GM21576 (cell line): ENCODE measurements around the gene S100A4.
"Not testable (repeated sequence)": the region's sequence is repeated elsewhere in the genome, so short reads cannot be mapped to it uniquely, and the experiment has no call there.

ENCODE experiments used
- ATAC-seq: cut with Tn5 transposase; IDR thresholded peaks from one replicate; pipeline ENCODE4 v1.9.1; 2021; ENCODE audit warnings: mild to moderate bottlenecking, moderate library complexity; ENCODE audit not compliant: unreplicated experiment

Gene S100A4

DNA sequence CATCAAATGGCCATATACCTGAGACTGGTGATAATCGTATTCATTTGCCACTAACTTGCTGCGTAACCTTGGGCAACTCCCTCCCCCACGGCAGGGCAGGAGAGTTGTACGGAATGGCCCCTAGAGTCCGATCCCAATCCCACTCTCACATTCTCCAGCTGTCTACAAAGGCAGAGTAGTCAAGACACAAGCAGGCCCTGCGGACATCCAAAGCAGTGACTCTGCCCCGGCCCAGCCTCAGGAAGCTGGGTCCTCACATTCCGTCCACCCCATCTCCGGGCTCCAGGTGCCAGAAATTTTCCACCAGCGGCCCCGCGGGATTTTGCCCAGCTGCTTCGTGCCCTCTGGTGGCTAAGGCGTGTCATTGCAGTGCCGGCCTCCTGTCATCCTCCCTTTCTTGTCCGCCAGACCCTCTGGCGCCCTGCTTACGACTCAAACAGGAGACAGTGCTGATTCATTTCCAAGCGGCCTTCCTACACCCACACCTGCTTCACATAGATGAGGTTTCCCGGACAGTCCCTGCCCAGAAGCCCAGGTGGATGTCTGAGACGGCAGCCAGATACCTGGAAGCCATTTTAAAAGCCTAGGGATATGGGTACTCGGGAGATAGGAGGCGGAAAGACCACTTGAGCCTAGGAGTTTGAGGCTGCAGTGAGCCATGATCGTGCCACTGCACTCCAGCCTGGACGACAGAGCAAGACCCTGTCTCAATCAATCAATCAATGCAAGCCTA is 22.9 kb upstream of the S100A4 start:
- ATAC-seq, result no peak

DNA sequence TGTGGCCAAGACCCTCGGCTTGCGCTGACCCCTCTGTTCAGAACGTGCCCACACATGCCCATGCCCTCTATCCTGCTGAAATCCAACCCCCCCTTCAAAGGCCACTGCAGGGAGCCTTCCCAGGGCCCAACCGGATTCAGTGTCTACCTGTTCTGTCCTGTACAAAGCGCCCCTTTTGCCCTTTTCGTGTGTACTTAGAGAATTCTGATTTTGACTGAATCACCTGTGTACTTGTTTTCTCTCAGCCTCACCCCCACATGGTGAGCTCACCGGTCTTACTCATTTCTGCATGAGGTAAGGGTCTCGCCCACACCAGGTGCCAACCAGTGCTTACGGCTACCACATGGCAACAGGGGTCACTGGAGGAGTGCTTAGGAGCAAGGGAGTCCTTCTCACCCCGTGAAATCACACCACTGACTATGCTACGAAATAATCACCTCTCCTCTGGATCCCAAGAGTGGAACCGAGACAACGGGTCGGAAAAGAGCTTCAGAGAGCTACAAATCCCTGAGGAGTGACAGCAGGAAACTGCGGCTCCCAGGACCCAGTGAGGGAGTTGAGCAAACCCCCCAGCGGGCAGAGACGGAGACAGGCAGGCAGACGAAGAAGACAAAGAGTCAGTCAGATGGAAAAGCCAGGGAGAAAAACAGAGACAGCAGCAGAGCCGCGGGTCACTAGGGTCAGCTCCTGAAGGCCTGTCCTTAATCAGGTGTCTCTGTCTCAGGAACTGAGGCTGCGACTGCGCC is 22.2 kb upstream of the S100A4 start:
- no peak for ATAC-seq

DNA sequence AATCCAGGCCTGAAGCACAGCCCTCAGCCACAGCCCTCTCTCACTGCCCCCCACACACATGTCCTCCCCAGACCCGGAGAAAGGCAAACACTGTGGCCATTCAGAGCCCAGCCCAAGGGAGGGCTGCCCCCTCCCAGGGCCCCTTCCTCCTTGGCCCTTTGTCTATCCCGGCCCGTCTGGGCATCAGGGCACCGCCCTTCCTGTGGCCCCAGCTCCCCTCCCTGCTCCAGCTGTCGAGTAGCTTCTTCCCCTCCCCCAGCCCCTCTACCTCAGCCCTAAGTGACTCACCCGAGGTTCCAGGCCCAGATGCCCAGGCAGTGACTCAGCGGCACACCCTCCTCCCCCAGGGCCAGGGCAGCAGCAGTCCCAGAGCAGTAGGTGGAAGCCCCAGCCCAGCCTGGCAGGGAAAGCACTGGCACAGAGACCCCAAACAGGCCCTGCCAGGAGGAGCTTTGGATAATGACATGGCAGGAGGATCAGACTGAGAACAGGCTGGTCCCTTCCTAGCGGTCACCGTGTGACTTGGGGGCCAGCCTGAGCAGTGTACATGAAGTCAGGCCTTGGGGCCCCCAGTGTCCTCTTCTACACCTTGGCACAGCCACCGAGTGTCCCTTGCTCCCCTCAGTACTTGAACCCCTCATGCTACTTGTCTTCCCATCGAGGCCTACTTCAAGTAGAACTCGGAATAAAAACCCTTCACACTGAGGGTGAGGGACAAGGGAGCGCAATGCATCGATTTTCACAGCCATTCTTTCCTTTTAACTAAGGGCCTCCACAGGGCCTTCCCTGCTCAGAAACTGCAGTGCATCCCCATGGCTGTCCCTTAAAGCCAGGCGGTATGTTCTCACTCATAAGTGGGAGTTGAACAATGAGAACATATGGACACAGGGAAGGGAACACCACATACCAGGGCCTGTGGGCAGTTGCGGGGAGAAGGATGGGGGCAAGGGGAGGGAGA is 21.1 kb upstream of the S100A4 start:
- ATAC-seq, result no peak

DNA sequence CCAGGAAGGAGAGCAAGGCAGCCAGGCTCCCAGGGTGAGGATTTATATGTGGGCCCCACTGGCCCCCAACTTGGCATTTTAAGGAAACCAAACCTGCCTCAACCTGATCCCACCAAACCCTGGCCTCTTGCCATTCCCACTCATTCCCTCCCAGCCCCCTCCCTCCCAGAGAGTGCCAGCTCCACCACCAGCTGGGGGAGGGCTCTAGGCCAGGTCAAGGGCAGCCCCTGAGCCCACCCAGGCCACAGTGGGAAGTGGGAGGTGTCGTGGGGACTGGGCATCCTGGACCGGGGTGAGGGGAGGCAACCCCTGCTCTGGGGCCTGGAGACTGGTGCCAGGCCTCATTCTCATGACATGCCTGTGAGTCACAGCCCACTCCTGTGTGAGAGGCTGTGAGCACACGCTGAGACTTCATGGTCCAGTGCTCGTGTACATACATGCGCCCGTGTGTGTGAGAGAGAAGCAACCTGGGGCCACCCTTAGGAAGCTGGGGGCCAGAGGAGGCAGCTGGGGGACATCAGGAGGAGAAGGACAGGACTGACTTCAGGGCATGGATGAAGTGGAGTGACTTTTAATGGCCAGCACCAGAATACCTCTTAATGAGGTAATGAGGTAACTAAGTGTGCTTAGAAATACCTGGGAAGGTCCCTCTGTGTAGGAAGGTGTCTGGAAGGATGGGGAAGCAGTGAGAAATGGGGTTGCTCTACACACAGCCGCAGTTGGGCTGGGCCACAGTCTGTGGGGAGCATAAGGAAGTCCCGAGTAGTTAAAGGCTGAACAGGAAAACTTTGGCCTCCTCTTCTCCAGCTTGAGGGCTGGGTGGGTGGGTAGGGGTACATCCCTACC is 20.1 kb upstream of the S100A4 start, which contains the start of gene S100A2:
Gene S100A2, minus strand, starts transcription at position 316 of the 846 bp plus-strand sequence. CDS start 1,967 bp downstream, outside the sequence.
- no peak for ATAC-seq

DNA sequence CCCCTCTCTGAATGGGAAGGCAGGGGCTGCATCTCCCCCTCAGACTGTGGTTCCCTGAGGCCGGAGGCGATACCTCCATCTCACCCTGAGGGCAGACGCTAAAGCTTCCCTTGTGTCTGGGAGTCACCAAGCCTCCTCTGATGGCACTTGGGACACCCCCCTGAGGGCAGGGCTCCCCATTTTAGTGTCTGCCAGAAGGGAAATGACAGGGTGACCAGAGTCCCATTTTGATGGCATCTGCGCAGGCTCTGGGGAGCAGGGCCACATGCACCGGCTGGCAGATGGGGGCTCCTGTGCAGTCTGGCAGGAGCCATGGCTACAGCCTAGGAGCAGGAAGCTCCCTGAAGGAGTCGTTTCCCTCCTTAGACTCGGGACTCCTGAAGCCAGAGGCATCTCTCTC is 18.4 kb upstream of the S100A4 start:
- ATAC-seq, result no peak

DNA sequence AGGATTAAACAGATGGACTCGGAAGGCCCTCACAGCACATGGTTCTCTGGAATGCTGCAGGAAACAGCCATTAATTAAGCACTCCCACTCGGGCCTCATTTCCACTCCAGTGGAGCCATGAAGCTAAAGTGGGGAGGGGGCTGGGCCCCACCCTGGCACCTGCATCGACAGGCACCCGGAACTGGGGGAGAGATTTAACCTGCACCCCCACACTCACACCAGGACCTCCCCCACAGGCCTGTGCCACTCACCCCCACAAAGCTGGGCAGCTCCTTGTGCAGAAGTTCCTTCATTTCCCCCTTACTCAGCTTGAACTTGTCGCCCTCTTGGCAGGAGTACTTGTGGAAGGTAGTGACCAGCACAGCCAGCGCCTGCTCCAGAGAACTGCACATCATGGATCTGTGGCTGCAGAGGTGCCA is 17.9 kb upstream of the S100A4 start:
- no peak for ATAC-seq

DNA sequence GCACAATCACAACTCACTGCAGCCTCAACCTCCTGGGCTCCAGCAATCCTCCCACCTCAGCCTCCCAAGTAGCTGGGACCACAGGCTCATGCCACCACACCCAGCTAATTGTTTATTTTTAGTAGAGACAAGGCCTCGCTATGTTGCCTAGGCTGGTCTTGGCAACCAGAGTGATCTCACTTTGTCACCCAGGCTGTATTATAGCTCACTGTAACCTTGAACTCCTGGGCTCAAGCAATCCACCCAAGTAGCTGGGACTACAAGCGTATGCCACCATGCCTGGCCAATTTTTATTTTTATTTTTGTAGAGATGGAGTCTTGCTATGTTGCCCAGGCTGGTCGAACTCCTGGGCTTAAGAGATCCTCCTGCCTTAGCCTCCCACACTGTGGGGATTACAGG is 16.4 kb upstream of the S100A4 start:
- not testable (repeated sequence) for ATAC-seq

DNA sequence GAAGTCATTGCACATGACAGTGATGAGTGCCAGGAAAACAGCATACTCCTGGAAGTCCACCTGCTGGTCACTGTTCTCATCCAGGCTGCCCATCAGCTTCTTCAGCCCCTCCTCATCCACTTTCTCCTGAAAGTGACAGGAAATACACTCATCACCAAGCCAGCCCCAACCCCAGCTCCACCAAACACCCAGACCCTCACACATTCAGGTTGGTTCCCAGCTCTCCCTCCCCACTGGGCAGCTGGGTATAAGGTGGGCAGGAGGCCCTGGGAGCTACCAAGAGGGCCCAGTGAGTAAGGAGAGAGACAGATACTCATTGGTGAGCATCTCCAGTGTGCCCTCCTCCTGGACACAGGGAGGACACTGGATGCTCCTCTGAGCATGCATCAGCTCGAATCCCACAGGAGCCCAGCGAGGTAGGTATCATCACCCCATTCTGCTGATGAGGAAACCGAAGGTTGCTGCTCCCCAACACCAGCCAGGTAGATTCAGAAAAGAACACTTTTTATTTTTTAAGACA is 15.9 kb upstream of the S100A4 start:
- ATAC-seq, result no peak

DNA sequence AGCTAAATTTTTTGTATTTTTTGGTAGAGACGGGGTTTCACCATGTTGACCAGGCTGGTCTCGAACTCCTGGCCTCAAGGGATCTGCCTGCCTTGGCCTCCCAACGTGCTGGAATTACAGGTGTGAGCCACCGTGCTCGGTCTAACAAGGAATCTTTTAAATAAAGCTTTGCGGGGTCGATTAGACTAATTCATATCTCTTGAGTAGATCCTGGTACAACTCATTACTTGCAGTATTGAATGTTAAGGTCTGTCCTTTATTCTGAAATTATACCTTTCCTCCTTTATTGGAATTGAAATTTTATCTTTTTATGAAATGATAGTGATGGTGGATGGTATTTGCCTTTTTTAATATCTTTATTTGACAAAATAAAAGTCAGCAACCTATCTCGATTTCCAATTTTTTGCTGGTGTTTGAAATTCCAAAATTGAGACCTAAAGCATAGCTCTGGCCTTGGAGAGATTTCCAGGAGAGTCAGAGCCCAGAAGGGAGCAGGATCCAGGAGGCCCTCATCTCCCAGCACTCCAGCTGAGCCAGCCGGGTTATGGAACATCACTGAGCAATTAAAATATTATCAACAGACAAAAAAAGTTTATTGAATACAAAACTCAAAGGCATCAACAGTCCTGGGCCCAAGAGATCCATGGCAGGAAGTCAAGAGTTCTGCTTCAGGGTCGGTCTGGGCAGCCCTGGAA is 15.3 kb upstream of the S100A4 start:
- no peak for ATAC-seq

DNA sequence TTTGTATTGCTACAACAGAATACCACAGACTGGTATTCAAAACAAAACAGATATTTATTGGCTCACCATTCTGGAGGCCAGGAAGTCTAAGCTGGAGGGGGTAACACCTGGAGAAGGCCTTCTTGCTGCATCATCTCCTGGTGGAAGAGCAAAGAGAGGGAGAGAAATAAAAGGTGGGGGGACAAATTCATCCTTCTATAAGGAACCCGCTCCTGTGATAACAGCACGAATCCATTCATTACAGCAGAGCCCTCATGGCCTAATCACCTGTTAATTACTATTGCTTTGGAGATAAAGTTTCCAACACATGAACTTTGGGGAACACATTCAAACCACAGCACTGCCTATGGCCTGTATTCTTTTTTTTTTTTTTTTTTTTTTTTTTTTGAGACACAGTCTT is 14.6 kb upstream of the S100A4 start:
- no peak for ATAC-seq

DNA sequence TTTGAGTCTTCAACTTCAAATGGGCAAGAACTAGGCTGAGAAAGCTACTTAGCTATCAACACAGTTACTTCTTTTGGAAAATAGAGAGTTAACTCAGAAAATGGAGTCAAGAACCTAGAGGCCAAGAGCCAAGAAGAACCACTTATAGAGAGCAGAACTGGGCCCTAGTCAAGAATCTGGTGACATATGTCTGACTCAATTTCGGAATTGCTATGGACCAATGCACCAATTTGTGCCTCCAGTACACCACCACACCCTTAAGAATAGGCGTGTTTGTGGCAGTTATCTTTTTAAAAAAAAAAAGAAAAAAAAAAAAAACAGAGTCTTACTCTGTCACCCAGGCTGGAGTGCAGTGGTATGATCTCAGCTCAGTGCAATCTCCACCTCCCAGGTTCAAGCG is 12.3 kb upstream of the S100A4 start:
- ATAC-seq, result no peak

DNA sequence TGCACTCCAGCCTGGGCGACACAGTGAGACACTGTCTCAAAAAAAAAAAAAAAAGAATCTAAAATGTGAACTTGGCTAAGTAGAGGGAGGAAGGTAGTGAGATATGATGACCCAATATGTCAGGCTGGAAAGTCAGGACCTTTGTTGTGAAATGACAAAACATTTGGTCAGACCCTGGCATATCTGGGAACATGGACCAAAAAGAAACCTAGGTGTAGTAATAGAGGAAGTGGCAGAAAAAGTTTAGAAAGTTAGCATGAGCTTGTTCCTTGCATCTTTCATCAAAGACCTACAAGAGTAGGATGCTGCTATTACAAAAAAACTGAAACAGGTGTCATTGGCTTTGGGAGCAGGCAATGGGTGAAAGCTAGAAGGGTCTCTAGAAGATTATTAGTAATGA is 10.7 kb upstream of the S100A4 start:
- ATAC-seq, result no peak

DNA sequence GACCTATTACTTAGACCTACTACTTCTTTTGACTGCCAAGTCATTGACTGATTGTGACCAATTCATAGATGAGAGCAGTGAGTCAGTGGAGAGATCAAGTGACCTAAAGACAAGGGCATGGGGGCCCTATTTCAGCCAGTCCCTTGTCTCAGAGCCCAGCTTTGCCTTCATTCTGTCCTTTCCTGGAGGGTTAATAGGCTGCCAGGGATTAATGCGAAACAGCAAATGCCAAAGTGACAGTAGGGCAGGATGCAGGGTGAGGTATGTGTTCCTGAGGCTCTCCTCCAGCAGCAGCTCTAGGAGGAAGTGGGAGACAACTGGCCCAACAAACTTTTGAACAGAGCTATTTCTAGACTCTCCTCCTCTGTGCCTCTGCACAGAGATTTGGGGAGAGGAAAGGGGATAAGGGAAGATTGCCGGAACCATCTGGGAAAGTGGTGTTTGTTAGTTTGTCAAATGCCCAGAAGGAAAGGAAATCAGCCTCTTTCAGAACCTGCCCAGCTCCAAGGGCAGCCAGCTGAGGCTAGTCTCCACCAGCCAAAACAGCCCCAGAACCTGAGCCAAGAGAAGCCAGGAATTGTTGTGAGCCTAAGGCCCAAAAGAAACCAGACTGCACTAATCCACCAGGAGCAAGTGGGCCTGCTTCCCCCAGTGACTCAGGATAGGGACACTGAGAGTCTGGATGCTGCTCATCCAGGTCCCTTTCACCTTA is 8.4 kb upstream of the S100A4 start:
- ATAC-seq, result no peak

DNA sequence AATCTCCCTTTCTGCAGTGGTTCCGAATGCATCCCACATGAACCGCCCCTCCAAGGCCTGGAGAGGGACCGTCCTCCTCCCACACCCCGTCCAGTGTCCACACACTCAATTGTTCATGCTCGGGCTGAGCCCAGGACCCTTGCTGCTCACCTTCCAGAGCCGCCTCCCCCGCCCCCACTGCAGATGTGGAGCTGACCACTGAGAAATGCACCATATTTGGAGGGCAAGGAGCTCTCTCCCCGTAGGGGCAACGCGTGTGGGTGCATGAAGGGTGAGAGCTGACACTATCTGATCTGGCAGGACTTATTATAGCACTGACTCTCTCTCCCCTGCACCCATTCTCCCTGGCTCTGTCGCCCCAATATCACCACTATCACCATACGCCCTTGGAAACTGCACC is 7.5 kb upstream of the S100A4 start:
- no peak for ATAC-seq

DNA sequence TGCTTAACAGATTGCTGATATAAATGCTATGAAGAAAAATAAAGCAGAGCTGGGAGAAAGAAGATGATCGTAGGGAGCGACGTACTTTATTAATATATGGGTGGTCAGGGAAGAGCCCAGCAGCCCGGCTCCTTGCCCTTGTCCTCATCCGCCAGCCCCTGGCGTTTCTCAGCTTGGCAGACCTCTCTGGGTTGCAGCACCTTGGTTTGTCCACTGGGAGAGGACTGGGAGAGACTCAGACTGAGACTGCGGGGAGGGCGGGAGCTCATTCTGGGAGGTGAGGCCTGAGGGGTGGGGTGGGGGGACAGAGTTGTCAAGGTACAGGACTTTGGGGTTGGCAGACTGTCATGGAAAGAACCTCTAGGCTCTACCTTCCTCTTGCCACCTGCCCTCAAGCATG is 6.7 kb upstream of the S100A4 start:
- ATAC-seq, result no peak

DNA sequence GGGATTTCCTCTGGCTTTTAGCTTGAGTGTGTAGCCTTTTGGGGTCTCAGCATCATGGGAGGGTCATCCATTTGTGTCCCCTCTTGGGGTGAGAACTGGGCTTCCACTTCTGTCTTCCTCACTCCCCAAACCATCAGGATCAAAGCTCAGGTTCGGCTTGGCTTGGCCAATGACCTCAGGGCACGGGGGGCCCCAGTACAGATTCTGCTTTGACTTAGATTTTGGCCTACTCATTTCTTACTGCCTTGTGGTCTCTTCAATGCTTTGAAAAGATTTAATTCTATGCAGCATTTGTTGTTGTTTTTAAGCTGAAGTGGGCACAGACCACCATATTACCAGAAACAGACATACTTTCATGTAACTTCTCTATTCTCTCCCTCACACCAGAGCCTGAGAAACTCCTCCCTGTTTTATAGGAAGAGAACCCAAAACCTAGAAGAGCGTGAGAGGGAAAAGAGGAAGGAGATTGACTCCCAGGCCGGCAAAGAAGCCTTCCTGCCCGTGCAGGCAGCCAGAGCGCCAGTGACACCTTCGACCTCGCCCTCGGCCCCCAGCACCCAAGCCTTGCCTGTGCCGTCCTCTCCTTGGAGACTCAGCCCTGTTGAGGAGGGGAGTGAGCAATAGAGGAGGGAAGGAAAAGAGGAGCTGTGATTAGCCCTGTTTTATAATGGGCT is 5.4 kb upstream of the S100A4 start:
- no peak for ATAC-seq

DNA sequence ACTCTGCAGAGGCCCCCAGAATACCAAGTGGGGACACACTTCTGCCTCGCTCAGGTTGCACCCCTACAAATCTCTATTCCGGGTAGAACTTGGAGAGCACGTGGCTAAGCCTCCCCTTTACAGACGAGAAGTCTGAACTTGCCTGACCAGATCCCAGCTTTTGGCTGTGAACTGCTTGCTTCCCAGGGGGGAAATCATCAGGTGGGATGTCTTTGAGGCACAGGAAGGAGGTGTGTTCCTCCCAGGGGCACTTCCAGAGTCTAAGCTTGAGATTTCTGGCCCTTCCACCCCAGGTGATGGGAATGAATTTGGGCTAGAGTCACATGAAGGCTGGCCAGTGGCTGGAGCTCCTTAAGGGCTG is 4.8 kb upstream of the S100A4 start:
- no peak for ATAC-seq

DNA sequence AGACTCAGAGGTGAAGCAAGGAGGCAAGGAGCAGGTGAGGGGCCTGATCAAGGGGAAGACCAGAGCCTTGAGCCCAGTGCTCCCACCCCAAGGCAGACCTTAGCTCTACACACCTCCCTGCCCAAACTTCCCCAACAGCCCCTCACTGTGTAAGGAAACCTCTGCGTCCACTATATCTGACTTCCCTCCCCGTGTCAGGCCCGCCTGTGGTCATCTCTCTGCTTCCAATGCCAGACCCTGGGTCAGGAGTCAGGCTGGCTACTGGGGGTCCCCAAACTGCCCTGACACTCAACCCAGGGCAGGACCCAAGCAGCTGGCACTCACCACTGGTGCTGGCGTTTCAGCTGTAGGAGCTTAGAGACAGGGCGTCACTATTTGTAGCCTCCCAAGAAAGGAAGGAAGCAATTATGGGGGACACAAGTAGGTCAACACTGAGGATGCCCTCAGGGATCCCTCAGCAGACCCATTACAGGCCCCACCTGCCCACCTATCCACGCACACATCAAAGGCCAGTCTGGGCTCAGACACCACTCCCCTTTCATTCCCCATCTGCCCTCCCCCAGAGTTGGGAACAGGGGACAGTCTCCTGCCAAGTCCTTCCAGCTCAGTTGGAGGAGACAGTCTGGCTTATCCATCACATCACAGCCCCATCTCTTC is 4.3 kb upstream of the S100A4 start:
- ATAC-seq, result no peak
